WTC11 (cell line): ENCODE data around the gene CACNA2D3. TPM values are rescaled to one million over a fixed set of nuclear protein-coding genes. Genes with fewer than 3 reads are reported as not detected.
"Not testable (repeated sequence)": the region's sequence is repeated elsewhere in the genome, so short reads cannot be mapped to it uniquely, and the experiment has no call there.

ENCODE experiments used
- ATAC-seq: fragments of 200-7000 bp; cut with Tn5 transposase; 2 replicates; pipeline ENCODE4 v1.10.0; 2021; ENCODE audit warnings: mild to moderate bottlenecking, moderate library complexity
- CTCF ChIA-PET: fragments of 300-600 bp; sonication (Branson Sonifier 250); formaldehyde crosslinking; loops from one replicate; lab custom pipeline; 2021; ENCODE audit warnings: antibody characterized with exemption; lab: Charles Lee
- POLR2A ChIA-PET: fragments of 350-600 bp; sonication (Branson Sonifier 250); formaldehyde crosslinking; loops from one replicate; lab custom pipeline; 2021; ENCODE audit warnings: antibody characterized with exemption; lab: Charles Lee
- DNase-seq: peaks from one replicate; pipeline ENCODE4 v3.0.0; 2021; ENCODE audit warnings: low spot score
- H3K27ac Mint-ChIP-seq: 2 replicates; pipeline ENCODE4 v1.8.0; 2021; ENCODE audit warnings: mixed read lengths
- H3K27me3 Mint-ChIP-seq: 2 replicates; pipeline ENCODE4 v1.8.0; 2021; ENCODE audit warnings: low read depth, mild to moderate bottlenecking, moderate library complexity, mixed read lengths
- H3K36me3 Mint-ChIP-seq: 2 replicates; pipeline ENCODE4 v1.8.0; 2021; ENCODE audit warnings: mixed read lengths
- H3K4me1 Mint-ChIP-seq: 2 replicates; pipeline ENCODE4 v1.8.0; 2022; ENCODE audit warnings: mixed read lengths
- H3K4me3 Mint-ChIP-seq: 2 replicates; pipeline ENCODE4 v1.8.0; 2021; ENCODE audit warnings: mild to moderate bottlenecking, moderate library complexity, mixed read lengths
- H3K9me3 Mint-ChIP-seq: 2 replicates; pipeline ENCODE4 v1.8.0; 2021; ENCODE audit warnings: mixed read lengths
- ELF4 ChIP-seq: sonication (generic); formaldehyde crosslinking; IDR thresholded peaks from 2 replicates; pipeline ENCODE4 v1.8.1; 2022; ENCODE audit warnings: low read depth, mild to moderate bottlenecking, moderate library complexity, missing genetic modification reagents
- IRF1 ChIP-seq: sonication (generic); formaldehyde crosslinking; IDR thresholded peaks from 2 replicates; pipeline ENCODE4 v1.8.0; 2023; ENCODE audit warnings: missing genetic modification reagents
- KAT7 ChIP-seq: sonication (generic); formaldehyde crosslinking; IDR thresholded peaks from 2 replicates; pipeline ENCODE4 v1.8.1; 2023; ENCODE audit warnings: missing genetic modification reagents, mild to moderate bottlenecking, borderline replicate concordance
- MAX ChIP-seq: sonication (generic); formaldehyde crosslinking; IDR thresholded peaks from 2 replicates; pipeline ENCODE4 v1.8.0; 2022; ENCODE audit warnings: mild to moderate bottlenecking, missing genetic modification reagents
- MXD4 ChIP-seq: fragments of 250-450 bp; sonication (Bioruptor Pico); IDR thresholded peaks from 2 replicates; pipeline ENCODE4 v1.8.0; 2021; ENCODE audit warnings: mild to moderate bottlenecking, moderate library complexity, borderline replicate concordance
- NFE2L1 ChIP-seq: sonication (generic); formaldehyde crosslinking; IDR thresholded peaks from 2 replicates; pipeline ENCODE4 v1.8.1; 2023; ENCODE audit warnings: missing genetic modification reagents
- NR2C2 ChIP-seq: sonication (generic); formaldehyde crosslinking; IDR thresholded peaks from 2 replicates; pipeline ENCODE4 v1.8.0; 2022; ENCODE audit warnings: mild to moderate bottlenecking, missing genetic modification reagents
- RORB ChIP-seq: fragments of 250-450 bp; sonication (Bioruptor Pico); IDR thresholded peaks from 2 replicates; pipeline ENCODE4 v1.9.0; 2021; ENCODE audit warnings: mild to moderate bottlenecking
- SOX15 ChIP-seq: fragments of 250-450 bp; sonication (Bioruptor Pico); IDR thresholded peaks from 2 replicates; pipeline ENCODE4 v1.9.0; 2021; ENCODE audit warnings: mild to moderate bottlenecking
- ZBTB21 ChIP-seq: sonication (generic); formaldehyde crosslinking; IDR thresholded peaks from 2 replicates; pipeline ENCODE4 v1.8.1; 2023; ENCODE audit warnings: mild to moderate bottlenecking, missing genetic modification reagents, borderline replicate concordance
- ZNF423 ChIP-seq: fragments of 250-450 bp; sonication (Bioruptor Pico); IDR thresholded peaks from 2 replicates; pipeline ENCODE4 v2.1.2; 2022; ENCODE audit warnings: mild to moderate bottlenecking, moderate library complexity
- ZNF425 ChIP-seq: fragments of 250-450 bp; sonication (Bioruptor Pico); conservative IDR thresholded peaks from 2 replicates; pipeline ENCODE4 v1.9.0; 2021; ENCODE audit warnings: mild to moderate bottlenecking
- ZNF512 ChIP-seq: sonication (generic); formaldehyde crosslinking; IDR thresholded peaks from 2 replicates; pipeline ENCODE4 v1.8.1; 2022; ENCODE audit warnings: missing genetic modification reagents, borderline replicate concordance
- ZNF671 ChIP-seq: fragments of 250-450 bp; sonication (Bioruptor Pico); IDR thresholded peaks from 2 replicates; pipeline ENCODE4 v1.8.0; 2021; ENCODE audit warnings: mild to moderate bottlenecking
- total RNA-seq: library from RNA; stranded (reverse); gene quantifications from 3 replicates; pipeline ENCODE4 v1.2.3, GENCODE V29; 2021
- TF ChIP-seq, protein P1 (sequence below): sonication (generic); formaldehyde crosslinking; conservative IDR thresholded peaks from 2 replicates; pipeline ENCODE4 v1.8.1; 2022; ENCODE audit warnings: mild to moderate bottlenecking, missing genetic modification reagents
- TF ChIP-seq, protein P2 (sequence below): fragments of 250-450 bp; sonication (Bioruptor Pico); IDR thresholded peaks from 2 replicates; pipeline ENCODE4 v1.9.0; 2021; ENCODE audit warnings: mild to moderate bottlenecking

Gene CACNA2D3
- total RNA-seq, 1 experiment from 2014 or later = 5.0 TPM

DNA sequence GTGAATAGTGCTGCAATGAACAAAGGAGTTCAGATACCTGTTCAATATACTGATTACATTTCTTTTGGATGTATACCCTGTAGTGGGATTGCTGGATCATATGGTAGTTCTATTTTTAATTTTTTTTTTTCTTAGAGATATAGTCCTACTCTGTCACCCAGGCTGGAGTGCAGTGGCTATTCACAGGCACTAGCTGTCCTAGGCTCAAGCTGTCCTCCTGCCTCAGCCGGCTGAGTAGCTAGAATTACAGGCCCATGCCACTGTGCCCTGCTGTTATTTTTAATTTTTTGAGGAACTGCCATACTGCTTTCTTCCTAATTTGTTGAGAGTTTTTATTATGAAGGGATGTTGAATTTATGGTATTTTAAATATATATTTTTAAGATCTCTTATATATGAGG lies 23.0 kb upstream of the CACNA2D3 start:
- no peak for TF ChIP-seq IRF1 (CRISPR knock-in tag)
- no peak for TF ChIP-seq ZNF425
- no peak for TF ChIP-seq KAT7 (CRISPR knock-in tag)
- TF ChIP-seq NFE2L1 = no peak
- CTCF ChIA-PET = interaction anchor here (0.7 to 1.2 kb wide), 2 partner anchors 13 to 47 kb away, joined by 3 to 6 read pairs; no protein-coding TSS in a partner anchor
- no peak for ATAC-seq

DNA sequence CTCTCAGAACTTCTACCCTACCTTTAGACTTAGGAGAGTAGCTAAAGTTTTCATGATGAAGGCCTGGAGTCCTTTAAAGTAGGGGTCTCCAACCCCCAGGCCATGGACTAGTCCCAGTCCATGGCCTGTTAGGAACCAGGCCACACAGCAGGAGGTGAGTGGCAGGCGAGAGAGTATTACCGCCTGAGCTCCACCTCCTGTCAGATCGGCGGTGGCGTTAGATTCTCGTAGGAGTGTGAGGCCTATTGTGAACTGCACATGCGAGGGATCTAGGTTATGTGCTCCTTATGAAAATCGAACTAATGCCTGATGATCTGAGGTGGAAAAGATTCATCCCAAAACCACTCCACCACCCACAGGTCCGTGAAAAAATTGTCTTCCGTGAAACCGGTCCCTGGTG lies 18.3 kb upstream of the CACNA2D3 start:
- Mint-ChIP-seq H3K4me3 (no peak overlapping the region), H3K36me3 (no peaks in the 10 kb centered on the region; the same call in 1 of the 2 replicates), H3K27ac (no peak overlapping the region), H3K4me1 (no peaks in the 10 kb centered on the region), H3K27me3 (no peaks in the 10 kb centered on the region), H3K9me3 (peaks cover 8% of the 10 kb centered on the region)
- ChIA-PET POLR2A (no interaction called here), CTCF (interaction anchor here (0.6 to 1.1 kb wide), 2 partner anchors 17 to 165 kb away, joined by 4 read pairs; no protein-coding TSS in a partner anchor)
- DNase-seq (no peak), ATAC-seq (no peak; the same call in 1 of the 2 replicates)
- TF ChIP-seq, protein P1, sequence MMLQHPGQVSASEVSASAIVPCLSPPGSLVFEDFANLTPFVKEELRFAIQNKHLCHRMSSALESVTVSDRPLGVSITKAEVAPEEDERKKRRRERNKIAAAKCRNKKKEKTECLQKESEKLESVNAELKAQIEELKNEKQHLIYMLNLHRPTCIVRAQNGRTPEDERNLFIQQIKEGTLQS (CRISPR knock-in tag) = no peak
- no peak for TF ChIP-seq MXD4 (CRISPR knock-in tag)
- TF ChIP-seq NR2C2 = no peak
- no peak for TF ChIP-seq RORB (CRISPR knock-in tag)
- no peak for TF ChIP-seq ELF4
- no peak for TF ChIP-seq SOX15 (CRISPR knock-in tag)
- TF ChIP-seq, protein P2, sequence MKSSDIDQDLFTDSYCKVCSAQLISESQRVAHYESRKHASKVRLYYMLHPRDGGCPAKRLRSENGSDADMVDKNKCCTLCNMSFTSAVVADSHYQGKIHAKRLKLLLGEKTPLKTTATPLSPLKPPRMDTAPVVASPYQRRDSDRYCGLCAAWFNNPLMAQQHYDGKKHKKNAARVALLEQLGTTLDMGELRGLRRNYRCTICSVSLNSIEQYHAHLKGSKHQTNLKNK (CRISPR knock-in tag) = no peak
- TF ChIP-seq ZNF671 (CRISPR knock-in tag) = no peak

More for the DNA sequence above, 23.0 kb upstream of the CACNA2D3 start:
- peaks cover 17% of the 10 kb centered on the region for H3K4me1 Mint-ChIP-seq
- H3K27ac Mint-ChIP-seq = no peak overlapping the region
- no peaks in the 10 kb centered on the region for H3K27me3 Mint-ChIP-seq
- POLR2A ChIA-PET = no interaction called here
- DNase-seq = no peak
- no peaks in the 10 kb centered on the region for H3K9me3 Mint-ChIP-seq
- H3K36me3 Mint-ChIP-seq = no peaks in the 10 kb centered on the region
- H3K4me3 Mint-ChIP-seq = no peak overlapping the region

DNA sequence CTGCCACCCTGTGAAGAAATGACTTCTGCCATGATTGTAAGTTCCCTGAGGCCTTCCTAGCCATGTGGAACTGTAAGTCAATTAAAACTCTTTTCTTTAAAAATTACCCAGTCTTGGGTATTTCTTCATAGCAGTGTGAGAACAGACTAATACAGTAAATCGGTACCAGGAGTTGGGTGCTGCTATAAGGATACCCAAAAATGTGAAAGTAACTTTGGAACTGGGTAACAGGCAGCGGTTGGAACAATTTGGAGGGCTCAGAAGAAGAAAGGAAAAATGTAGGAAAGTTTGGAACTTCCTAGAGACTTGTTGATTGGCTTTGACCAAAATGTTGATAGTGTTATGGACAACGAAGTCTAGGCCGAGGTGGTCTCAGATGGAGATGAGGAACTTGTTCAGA lies 6.2 kb upstream of the CACNA2D3 start:
- DNase-seq, H3K4me3 Mint-ChIP-seq, ATAC-seq, CTCF ChIA-PET, H3K27ac Mint-ChIP-seq, POLR2A ChIA-PET: not testable (repeated sequence)
- Mint-ChIP-seq H3K36me3 (peaks cover 12% of the 10 kb centered on the region), H3K4me1 (peaks cover 18% of the 10 kb centered on the region), H3K9me3 (peaks cover 20% of the 10 kb centered on the region), H3K27me3 (peaks cover 41% of the 10 kb centered on the region)

DNA sequence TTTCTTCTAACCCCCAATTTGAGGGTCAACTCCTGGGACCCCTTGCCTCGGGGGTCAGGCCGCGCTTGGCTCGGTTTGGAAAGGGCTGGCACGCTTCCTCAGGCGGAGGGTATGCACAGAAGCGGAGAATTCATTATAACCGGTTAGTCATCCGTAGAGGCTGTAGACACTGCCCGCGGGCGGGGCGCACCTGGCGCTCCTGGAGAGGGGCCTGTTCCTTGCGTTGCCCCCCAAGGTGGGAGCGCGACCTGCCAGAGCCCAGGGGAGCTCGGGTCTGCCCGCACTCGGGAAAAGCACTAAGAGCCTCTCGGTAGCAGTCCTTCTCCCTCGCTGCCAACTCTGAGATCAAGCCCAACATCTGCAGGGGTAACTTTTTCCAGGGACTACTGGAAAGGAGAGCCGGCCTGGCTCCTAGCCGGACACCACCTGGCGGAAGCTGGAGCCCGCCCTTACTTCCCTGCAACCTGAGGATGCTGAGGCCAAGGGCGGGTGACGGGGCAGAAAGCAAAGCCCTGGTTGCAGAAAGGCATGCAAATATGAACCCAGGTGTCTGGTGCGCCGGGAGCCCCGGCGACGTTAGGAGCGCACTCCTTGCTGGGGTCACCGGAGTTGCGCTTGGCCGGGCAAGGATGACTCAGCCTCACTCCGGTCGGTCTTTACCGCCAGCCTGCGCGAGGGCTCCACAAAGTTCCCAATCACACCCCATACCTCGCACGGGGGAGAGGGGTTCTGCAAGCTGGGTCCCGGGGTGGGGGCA lies 1.5 kb upstream of the CACNA2D3 start:
- Mint-ChIP-seq H3K36me3 (peaks cover 8% of the 10 kb centered on the region), H3K4me1 (peaks cover 33% of the 10 kb centered on the region), H3K27me3 (peaks cover 72% of the 10 kb centered on the region), H3K9me3 (peaks cover 15% of the 10 kb centered on the region), H3K27ac (no peak overlapping the region), H3K4me3 (peak overlapping the region; percentile 75)
- ChIA-PET CTCF (interaction anchor here (1.0 to 2.4 kb wide), 4 partner anchors 17 to 253 kb away, joined by 4 to 11 read pairs (median 4); no protein-coding TSS in a partner anchor), POLR2A (no interaction called here)
- ATAC-seq = peak; percentile 55
- DNase-seq = peak; percentile 59
- TF ChIP-seq MAX (peak; percentile 49; the same call in 1 of the 2 replicates), ZBTB21 (CRISPR knock-in tag) (0 out of 2 replicates have a peak, but pooled peaks have one; percentile 16), KAT7 (CRISPR knock-in tag) (0 out of 2 replicates have a peak, but pooled peaks have one; percentile 8), ZNF512 (no peak), ZNF423 (CRISPR knock-in tag) (no peak)
